Fibroblast of skin of right quadriceps (primary cell): ENCODE results near the gene CAMK1D.

Source experiments
- DNase-seq: peaks from one replicate; pipeline ENCODE4 v3.0.0-alpha.2; 2013

The CAMK1D gene

DNA sequence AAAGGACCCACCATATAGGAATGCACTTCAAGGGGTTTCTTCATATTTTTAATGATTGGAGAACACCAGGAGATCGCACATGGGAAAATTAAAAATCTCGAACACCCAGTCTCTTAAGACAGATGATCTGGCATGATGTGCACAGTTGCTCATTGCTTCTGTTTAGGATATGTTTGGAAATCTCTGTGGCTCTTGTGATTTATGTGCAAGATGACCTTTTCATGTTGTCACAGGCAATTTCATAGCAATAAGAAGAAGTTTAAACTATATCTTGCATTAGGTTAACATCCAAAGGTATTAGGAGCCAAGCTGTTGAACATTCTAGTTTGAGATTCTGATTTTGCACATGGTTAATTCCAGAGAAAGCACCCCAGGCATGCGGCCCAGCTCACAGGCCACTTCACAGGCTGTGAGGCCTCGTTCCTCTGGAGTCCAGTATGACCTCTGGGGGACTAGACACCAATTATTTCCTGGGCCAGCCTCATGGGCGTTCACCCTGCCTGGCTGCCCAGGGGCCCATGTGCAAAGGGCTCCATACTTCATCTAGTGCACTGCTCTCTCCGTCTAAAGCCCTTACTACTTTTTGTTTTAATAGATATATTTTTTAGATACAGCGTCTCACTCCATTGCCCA, 28.4 kb downstream of the CAMK1D start:
- no peak for DNase-seq

DNA sequence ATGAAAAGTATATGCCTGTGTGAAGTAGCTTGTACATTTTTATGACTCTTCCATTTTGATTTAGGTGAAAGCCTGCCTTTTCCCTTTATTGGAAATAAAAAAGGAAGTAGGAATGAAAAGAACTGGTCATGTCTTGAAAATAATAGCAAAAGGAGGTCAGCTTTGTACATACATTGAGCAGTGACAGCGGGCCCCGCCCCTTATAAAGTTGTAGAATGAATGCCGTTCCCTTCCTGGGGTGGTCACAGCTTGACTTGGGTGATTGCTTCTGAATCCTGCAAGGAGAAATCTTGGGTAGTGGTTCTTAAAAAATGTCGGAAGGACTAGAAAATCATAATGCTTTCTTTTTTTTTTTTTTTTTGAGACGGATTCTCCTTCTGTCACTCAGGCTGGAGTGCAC, 31.7 kb downstream of the CAMK1D start:
- no peak for DNase-seq

DNA sequence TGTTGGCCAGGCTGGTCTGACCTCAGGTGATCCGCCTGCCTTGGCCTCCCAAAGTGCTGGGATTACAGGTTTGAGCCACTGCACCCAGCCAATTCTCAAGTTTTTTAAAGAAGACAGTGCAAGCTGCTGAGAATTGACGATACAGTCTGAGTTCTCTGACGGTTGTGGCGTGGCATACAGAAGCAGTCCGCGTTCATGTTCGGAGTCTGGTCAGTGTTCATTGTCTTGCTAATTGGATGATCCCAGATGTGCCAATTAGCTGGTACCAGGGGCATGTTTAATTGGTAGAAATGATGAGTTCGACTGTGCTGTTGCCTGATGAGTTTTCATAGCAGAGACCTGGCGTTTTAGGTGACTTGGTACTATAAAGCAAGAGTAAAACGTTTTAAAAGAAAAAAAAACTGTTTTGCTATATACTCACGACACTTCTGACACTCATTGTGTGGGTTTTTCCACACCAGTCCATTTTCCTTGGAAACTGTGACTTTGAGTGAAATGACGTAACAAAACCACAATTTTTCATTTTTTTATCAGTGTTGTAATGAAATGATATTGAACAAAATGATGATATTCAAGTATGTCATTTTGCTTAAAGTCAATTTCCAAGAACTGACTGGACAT, 32.3 kb downstream of the CAMK1D start:
- no peak for DNase-seq

GRCh38 chr10:12382157-12382548, 32.8 kb downstream of the CAMK1D start:
- DNase-seq, result no peak

GRCh38 chr10:12382956-12383531, 33.7 kb downstream of the CAMK1D start:
- DNase-seq, result no peak

DNA sequence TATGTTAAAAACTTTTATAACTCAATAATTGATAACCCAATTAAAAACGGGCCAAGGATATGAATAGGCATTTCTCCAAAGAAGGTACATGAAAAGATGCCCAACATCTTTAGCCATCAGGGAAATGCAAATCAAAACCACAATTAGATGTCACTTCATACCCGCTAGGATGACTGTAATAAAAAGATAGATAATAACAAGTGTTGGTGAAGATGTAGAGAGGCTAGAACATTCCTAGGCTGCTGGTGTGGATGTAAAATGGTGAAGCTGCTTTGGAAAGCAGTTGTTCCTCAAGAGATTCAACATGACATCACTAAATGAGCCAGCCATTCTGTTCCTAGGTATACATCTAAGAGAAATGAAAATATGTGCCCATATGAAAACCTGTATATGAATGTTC, 35.6 kb downstream of the CAMK1D start:
- no peak for DNase-seq

GRCh38 chr10:12387561-12388210, 38.3 kb downstream of the CAMK1D start:
- no peak for DNase-seq

DNA sequence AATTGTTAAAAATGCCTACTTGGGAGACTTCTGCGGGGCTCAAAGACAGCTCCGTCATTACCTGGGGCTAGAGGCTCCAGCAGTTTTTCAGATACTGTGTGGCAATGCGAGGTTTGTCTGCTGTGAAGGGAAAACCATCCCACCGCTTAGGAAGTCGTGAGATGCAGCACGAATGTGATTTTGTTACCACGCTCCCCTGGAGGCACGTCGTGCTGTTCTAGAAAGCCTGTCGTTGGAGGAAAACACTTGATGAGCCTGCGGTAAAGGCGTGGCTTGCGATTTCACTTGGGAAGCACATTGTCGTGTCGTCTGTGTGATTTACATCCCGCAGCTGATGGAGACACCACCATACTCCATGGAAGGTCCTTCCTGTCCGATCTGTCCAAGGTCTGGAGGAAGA, 39.3 kb downstream of the CAMK1D start:
- DNase-seq, result no peak

DNA sequence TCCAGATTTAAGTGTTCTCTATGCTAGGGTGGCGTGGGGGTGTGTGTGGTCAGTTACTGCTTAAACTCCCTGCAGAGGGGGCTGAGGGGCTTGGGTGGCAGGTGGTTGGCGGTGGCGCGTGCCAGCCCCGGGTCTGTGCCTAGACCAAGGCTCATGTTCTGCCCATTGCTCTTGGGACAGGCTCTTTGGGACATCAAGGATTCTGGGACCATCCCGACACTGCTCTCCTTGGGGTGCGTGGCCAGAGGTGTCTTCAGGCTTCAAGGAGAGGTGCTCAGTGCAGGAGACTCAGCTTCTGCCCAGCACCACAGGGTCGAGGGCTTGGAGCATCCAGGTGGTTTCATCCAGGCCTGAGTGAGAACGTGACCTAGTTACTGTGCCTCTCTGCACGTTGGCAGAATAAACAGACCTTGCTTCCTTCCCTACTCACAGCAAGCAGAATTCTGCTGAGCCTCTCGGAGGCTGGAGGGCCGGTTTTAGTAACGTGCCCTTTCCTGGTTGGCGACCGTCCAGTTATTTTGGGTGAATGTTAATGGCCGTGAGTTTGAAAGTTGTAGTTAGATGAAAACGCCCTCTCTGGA, 39.9 kb downstream of the CAMK1D start:
- no peak for DNase-seq

DNA sequence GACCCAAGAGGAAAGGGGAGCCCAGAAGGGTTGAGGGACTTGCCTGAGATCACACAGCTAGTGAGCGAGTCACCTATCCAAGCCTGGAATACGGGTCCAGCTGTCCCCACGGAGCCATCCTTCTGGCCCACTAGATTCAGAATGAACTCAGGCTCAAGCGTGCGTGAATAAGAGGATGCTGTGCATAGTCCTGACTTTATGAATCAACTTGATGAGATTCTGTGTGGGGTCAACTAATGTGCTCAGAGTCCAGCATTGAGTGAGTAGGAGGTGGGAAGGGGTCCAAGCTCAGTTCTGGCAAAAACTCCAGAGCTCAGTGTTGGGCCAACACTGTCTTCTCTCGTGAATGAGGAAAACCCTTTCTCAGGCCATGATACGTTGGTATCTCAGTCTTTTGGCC, 41.4 kb downstream of the CAMK1D start:
- DNase-seq, result no peak

- no peak for DNase-seq
Observed at GRCh38 chr10:12391206-12391605, 41.9 kb downstream of the CAMK1D start.

- DNase-seq, result no peak
Observed at GRCh38 chr10:12393831-12394230, 44.5 kb downstream of the CAMK1D start.

DNA sequence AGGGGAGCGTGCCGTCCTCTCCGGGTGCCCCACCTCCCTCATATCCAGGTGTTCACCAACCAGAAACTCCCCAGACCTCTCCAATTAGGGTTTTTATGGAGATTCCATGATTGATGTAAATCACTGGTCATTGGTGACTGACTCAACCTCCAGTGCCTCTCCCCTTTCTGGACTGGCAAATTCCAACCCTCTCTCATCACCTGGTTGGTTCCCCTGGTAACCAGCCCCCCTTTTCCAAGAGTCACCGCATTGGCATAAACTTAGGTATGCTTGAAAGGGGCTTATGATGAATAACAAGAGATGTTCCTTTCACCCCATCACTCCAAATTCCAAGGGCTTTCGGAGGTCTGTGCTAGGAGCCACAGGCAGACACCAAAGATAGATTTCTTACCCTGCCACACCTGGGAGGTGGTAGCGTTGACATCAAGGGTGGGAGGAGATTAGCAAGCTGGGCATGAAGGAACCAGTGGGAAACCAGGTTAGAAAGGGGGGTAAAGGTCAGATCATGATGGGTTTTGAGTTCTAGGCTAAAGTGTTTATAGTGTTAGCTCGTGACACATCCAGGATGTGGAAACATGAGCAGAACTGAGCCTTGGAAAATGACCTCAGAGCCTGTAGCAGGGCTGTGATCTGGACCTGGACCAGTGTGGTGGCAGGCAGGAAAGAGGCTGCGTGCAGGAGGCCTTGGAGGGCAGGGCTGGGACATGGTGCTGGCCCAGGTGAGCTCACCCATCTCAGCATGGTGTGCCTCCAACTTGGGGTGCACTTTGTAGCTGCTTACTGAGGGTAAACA, 45.1 kb downstream of the CAMK1D start:
- no peak for DNase-seq

- no peak for DNase-seq
Observed at GRCh38 chr10:12396093-12396492, 46.7 kb downstream of the CAMK1D start.

DNA sequence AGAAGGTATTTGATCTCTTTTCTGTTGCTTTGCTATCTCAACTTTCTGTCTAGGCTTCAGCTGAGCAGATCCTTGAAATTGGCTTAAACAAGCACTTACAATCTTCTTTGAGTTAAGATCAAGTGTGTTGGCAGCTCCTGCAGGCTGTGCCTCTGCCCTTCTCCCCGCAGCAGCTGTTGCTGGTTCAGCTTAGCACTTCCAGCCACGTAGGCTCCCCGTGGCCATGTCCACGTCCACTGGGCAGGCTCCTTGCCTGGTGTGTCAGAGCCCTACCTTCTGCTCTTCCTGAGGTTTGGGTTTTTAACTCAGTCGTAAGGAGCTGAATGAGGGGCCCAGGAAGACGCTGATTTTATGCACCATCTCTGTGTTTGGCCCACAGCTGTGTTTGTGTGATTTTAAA, 47.2 kb downstream of the CAMK1D start:
- no peak for DNase-seq

DNA sequence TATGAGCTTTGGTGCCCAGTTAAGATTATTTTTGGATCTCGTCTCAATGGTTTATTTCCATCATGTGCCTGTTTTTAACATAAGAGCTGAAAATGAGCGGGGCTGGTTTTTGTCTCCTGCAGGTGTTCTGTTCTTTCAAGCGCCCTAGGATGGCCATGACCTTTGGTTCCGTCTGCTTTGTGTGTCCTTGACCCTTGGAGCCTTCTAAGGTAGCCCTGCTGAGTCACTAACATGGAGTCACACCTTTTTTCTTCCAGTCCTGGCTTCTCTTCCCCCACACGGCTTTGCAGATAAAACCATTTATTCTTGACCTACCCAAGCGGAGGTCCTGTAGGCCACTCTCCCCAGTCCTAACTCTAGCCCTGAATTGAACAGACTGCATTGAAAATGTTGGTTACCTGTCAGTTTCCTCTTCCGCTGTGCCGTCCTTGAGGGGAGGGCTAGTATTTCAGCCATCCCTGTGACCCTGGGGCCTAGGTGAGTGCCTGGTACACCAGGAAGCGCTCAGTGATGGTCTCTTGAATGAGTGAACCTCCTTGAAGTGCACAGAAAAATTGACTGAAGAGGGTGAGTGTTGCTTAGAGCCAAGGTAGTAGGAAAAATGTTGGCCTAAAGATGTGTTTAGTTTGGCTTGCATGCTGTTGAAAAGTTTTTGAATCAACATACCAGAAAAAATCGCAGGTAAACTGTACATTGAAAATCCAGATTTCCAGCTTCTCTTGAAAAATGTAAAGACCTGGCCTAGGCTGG, 48.0 kb downstream of the CAMK1D start:
- no peak for DNase-seq

DNA sequence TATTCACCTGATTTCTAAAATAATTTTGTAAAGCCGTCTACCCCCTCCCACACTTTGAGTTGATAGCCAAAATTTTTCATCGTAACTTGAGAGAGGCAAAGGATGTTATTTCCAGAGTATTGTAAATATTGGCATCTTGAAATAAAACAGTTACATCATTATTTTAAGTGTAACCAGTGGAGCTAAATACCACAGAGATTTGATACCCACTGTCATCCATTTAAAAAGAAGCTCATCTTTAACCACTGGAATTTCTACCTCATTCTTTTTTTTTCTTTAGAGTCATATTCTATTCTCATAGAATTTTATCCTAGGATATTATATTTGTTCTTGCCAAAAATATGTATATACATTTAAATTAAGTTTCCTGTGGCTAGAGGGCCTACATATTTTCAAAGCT, 48.6 kb downstream of the CAMK1D start:
- DNase-seq, result no peak

GRCh38 chr10:12400266-12400931, 51.1 kb downstream of the CAMK1D start:
- peak; percentile 66 for DNase-seq

DNA sequence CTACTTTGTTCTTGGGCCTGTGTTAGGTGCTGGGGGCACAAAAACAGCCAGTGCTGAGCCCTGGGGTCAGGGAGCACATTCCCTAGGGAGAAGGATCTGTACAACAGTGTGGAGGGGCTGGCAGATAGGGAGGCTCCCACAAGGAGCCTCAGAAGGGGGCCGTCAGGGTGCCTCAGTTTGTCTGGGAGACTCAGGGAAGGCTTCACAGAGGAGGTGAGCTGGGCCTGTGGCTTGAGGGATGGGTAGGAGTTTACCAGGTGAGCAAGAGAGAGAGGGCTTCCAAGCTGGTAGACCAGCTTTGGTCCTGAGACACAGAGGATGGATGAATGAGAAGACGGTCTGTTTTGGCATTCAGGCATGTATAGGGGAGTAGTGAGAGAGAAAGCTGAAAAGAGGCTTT, 52.1 kb downstream of the CAMK1D start:
- DNase-seq, result no peak

GRCh38 chr10:12403119-12403518, 53.8 kb downstream of the CAMK1D start:
- no peak for DNase-seq
